HCT116 (cell line): ENCODE data around the gene WDR20. TPM values are rescaled to one million over a fixed set of nuclear protein-coding genes. Genes with fewer than 3 reads are reported as not detected.
"Not testable (repeated sequence)": the region's sequence is repeated elsewhere in the genome, so short reads cannot be mapped to it uniquely, and the experiment has no call there.

Source experiments
- ATAC-seq: fragments of 200-7000 bp; cut with Tn5 transposase; 2 replicates; pipeline ENCODE4 v1.9.1; 2020; ENCODE audit warnings: mild to moderate bottlenecking, moderate library complexity
- BruUV-seq: library from RNA; stranded (reverse); fragments of 400-500 nt; replicated peaks from 2 replicates; lab custom pipeline; 2021; lab: Mats Ljungman, UMichigan
- CTCF ChIA-PET: fragments of 300-600 bp; sonication (Branson Sonifier 250); formaldehyde crosslinking; loops from one replicate; lab custom pipeline; 2021; ENCODE audit warnings: antibody characterized with exemption; lab: Charles Lee
- POLR2A ChIA-PET: fragments of 300-600, 350-600 bp; sonication (Branson Sonifier 250); formaldehyde crosslinking; loops from one replicate; lab custom pipeline; 2021; ENCODE audit warnings: antibody characterized with exemption; lab: Charles Lee
- RAD21 ChIA-PET, 2 experiments: fragments of 300-600 bp; sonication (Branson Sonifier 250); formaldehyde crosslinking; loops; one replicate each; lab custom pipeline; 2023; ENCODE audit warnings: low total read pairs in 2 of 2; ENCODE audit not compliant: uncharacterized antibody in 2 of 2, unreplicated experiment in 2 of 2, low non-redundant PET in 1 of 2; lab: Charles Lee
- DNase-seq: peaks from one replicate; pipeline ENCODE4 v3.0.0-alpha.2; 2010; ENCODE audit warnings: low read depth, low spot score
- H2AFZ ChIP-seq: fragments of 200-600 bp; shearing (Covaris generic), sonication (generic); 2 replicates; pipeline ENCODE4 v1.6.1; 2017; ENCODE audit warnings: low read depth, mixed run types, mixed read lengths, antibody characterized with exemption, low read length; ENCODE audit not compliant: poor library complexity, severe bottlenecking
- H3K27ac ChIP-seq: 2 replicates; pipeline ENCODE4 v1.5.1; 2012; ENCODE audit warnings: low read depth, low read length
- H3K27me3 ChIP-seq: fragments of 200-600 bp; sonication (generic); 2 replicates; pipeline ENCODE4 v1.6.1; 2016; ENCODE audit warnings: mixed run types, low read length, mixed read lengths; ENCODE audit not compliant: insufficient read depth
- H3K36me3 ChIP-seq, 2 experiments: fragments of 200-500 bp in 1 of 2; fragments of 200-600 bp in 1 of 2; sonication (Bioruptor generic) in 1 of 2; sonication (generic) in 1 of 2; 2 replicates each; pipeline versions ENCODE4 v1.5.1 to v1.6.1; 2014 to 2016; ENCODE audit warnings: low read length in 2 of 2, inconsistent platforms in 1 of 2, mixed read lengths in 1 of 2, mixed run types in 1 of 2; ENCODE audit not compliant: insufficient read depth in 2 of 2, control insufficient read depth in 1 of 2
- H3K4me1 ChIP-seq, 2 experiments: fragments of 200-600 bp in 1 of 2; sonication (generic) in 1 of 2; 2 replicates each; pipeline versions ENCODE4 v1.5.1 to v1.6.1; 2012 to 2017; ENCODE audit warnings: low read length in 2 of 2, inconsistent platforms in 1 of 2, mild to moderate bottlenecking in 1 of 2, mixed read lengths in 1 of 2, mixed run types in 1 of 2, moderate library complexity in 1 of 2; ENCODE audit not compliant: insufficient read depth in 2 of 2, control insufficient read depth in 1 of 2
- H3K4me2 ChIP-seq: fragments of 200-600 bp; sonication (generic); 2 replicates; pipeline ENCODE4 v1.6.1; 2017; ENCODE audit warnings: mixed run types, low read length, mixed read lengths
- H3K4me3 ChIP-seq, 2 experiments: fragments of 200-600 bp in 1 of 2; sonication (generic) in 1 of 2; replicated peaks in 1 of 2; 2 replicates each; pipeline ENCODE4 v1.5.1; 2011 to 2016; ENCODE audit warnings: low read length in 2 of 2, control low read depth in 1 of 2, low read depth in 1 of 2, mild to moderate bottlenecking in 1 of 2, mixed read lengths in 1 of 2, mixed run types in 1 of 2
- H3K79me2 ChIP-seq: fragments of 200-600 bp; sonication (generic); 2 replicates; pipeline ENCODE4 v1.6.1; 2017; ENCODE audit warnings: mild to moderate bottlenecking, mixed run types, low read length, moderate library complexity, mixed read lengths; ENCODE audit not compliant: insufficient read depth
- H3K9ac ChIP-seq: fragments of 200-600 bp; sonication (generic); 2 replicates; pipeline ENCODE4 v1.6.1; 2016; ENCODE audit warnings: low read length, mixed read lengths
- H3K9me2 ChIP-seq: fragments of 200-600 bp; sonication (generic), shearing (Covaris generic); 2 replicates; pipeline ENCODE4 v1.6.1; 2017; ENCODE audit warnings: mixed run types, mild to moderate bottlenecking, moderate library complexity; ENCODE audit not compliant: insufficient read depth
- H3K9me3 ChIP-seq, 2 experiments: fragments of 200-500 bp in 1 of 2; fragments of 200-600 bp in 1 of 2; sonication (Bioruptor generic) in 1 of 2; sonication (generic) in 1 of 2; 2 replicates each; pipeline ENCODE4 v1.6.1; 2014 to 2017; ENCODE audit warnings: low read length in 2 of 2, mixed read lengths in 2 of 2, inconsistent platforms in 1 of 2, low read depth in 1 of 2, mild to moderate bottlenecking in 1 of 2, mixed run types in 1 of 2, moderate library complexity in 1 of 2; ENCODE audit not compliant: control insufficient read depth in 1 of 2, insufficient read depth in 1 of 2
- H4K20me1 ChIP-seq: fragments of 200-600 bp; sonication (generic), shearing (Covaris generic); 2 replicates; pipeline ENCODE4 v1.6.1; 2017; ENCODE audit warnings: mixed run types, mild to moderate bottlenecking, moderate library complexity; ENCODE audit not compliant: insufficient read depth
- CTCF ChIP-seq, 3 experiments: fragments of 200-600 bp in 1 of 3; sonication (generic) in 1 of 3; IDR thresholded peaks in 2 of 3; conservative IDR thresholded peaks in 1 of 3; 2 replicates each; pipeline ENCODE4 v1.5.1; 2012 to 2017; ENCODE audit warnings: low read depth in 2 of 3, low read length in 2 of 3, antibody characterized with exemption in 1 of 3, borderline replicate concordance in 1 of 3, control low read depth in 1 of 3, mild to moderate bottlenecking in 1 of 3, mixed read lengths in 1 of 3, mixed run types in 1 of 3, moderate library complexity in 1 of 3; ENCODE audit not compliant: insufficient read depth in 1 of 3
- FOSL1 ChIP-seq: IDR thresholded peaks from 2 replicates; pipeline ENCODE4 v1.6.1; 2012; ENCODE audit warnings: low read depth
- POLR2A ChIP-seq: IDR thresholded peaks from 2 replicates; pipeline ENCODE4 v1.7.0; 2011; ENCODE audit warnings: borderline replicate concordance; ENCODE audit not compliant: insufficient read depth, insufficient read length; ENCODE audit errors: extremely low read depth
- POLR2AphosphoS5 ChIP-seq: IDR thresholded peaks from 2 replicates; pipeline ENCODE4 v1.6.1; 2011; ENCODE audit warnings: mild to moderate bottlenecking, low read depth, low read length, moderate library complexity
- SP1 ChIP-seq: IDR thresholded peaks from 2 replicates; pipeline ENCODE4 v1.6.1; 2012; ENCODE audit warnings: low read depth
- SRF ChIP-seq: IDR thresholded peaks from 2 replicates; pipeline ENCODE4 v1.6.1; 2012; ENCODE audit warnings: low read depth
- ZFX ChIP-seq: fragments of 450-650 bp; IDR thresholded peaks from 2 replicates; pipeline ENCODE4 v1.6.1; 2017
- intact Hi-C: fragments of 100-400 bp; cut with micrococcal nuclease; formaldehyde crosslinking; loops from 2 replicates; pipeline ENCODE4 v1.10.0; 2022
- total RNA-seq: library from RNA; stranded (reverse); gene quantifications from one replicate; pipeline ENCODE4 v1.2.1, GENCODE V29; 2021; ENCODE audit not compliant: unreplicated experiment

WDR20 gene
- total RNA-seq, 1 experiment from 2014 or later: 21.1 TPM

GRCh38 chr14:102105369-102105768 lies 34.3 kb upstream of the WDR20 start:
- Histone ChIP-seq H3K27me3 (no peaks in the 10 kb centered on the region), H3K4me3 (no peak overlapping the region), H3K9ac (no peak overlapping the region), H3K9me2 (no peaks in the 10 kb centered on the region), H3K4me2 (no peak overlapping the region), H2AFZ (no peak overlapping the region), H3K36me3 (no peaks in the 10 kb centered on the region), H4K20me1 (no peaks in the 10 kb centered on the region), H3K79me2 (no peaks in the 10 kb centered on the region), H3K27ac (no peak overlapping the region), H3K9me3 (no peaks in the 10 kb centered on the region), H3K4me1 (no peaks in the 10 kb centered on the region)
- ChIA-PET CTCF (interaction anchor here (1.4 kb wide), 1 partner anchor 9 kb away, joined by 4 read pairs; no protein-coding TSS in a partner anchor), POLR2A (no interaction called here), RAD21 (no interaction called here)
- TF ChIP-seq CTCF (IDR thresholded peaks at IDR 0.05 in 2 of 3, conservative IDR thresholded peaks at IDR 0.05 in 1 of 3; ENCODE audit: borderline replicate concordance in 1 of 3, insufficient read depth in 1 of 3, low read depth in 2 of 3, low read length in 2 of 3) (no peak), SRF (no peak), POLR2AphosphoS5 (no peak), SP1 (no peak), FOSL1 (no peak), ZFX (no peak), POLR2A (no peak)
- DNase-seq: no peak
- ATAC-seq: no peak
- no TSS peak for BruUV-seq
- intact Hi-C loops: no loop called here

- ATAC-seq, H3K4me1 ChIP-seq, H3K9me3 ChIP-seq, H3K9ac ChIP-seq, H3K27ac ChIP-seq, H3K36me3 ChIP-seq, H3K4me3 ChIP-seq, H3K27me3 ChIP-seq, H3K79me2 ChIP-seq, H2AFZ ChIP-seq, DNase-seq, intact Hi-C loops, POLR2A ChIA-PET, H4K20me1 ChIP-seq, H3K4me2 ChIP-seq, H3K9me2 ChIP-seq, CTCF ChIA-PET, BruUV-seq: not testable (repeated sequence)
- RAD21 ChIA-PET: interaction anchor here in 1 of 2 experiments (0.6 kb wide), 1 partner anchor 187 kb away, joined by 3 read pairs; no protein-coding TSS in a partner anchor
Measured at GRCh38 chr14:102109332-102109731, 30.4 kb upstream of the WDR20 start.
